OCI-LY3 (cell line): ENCODE results near the gene KDM1A.

Source experiments
- EZH2phosphoT487 ChIP-seq: fragments of 200-600 bp; shearing (Covaris generic); IDR thresholded peaks from 2 replicates; pipeline ENCODE4 v1.6.1; 2018; ENCODE audit warnings: antibody characterized with exemption, mixed run types, low read depth
- TF ChIP-seq, protein P1 (sequence below): fragments of 200-600, 300-600 bp; sonication (generic); IDR thresholded peaks from 2 replicates; pipeline ENCODE4 v1.5.1; 2014; ENCODE audit warnings: antibody characterized with exemption, low read length, low read depth

GRCh38 chr1:22975694-22976093 lies 43.6 kb upstream of the KDM1A start:
- TF ChIP-seq, protein P1, sequence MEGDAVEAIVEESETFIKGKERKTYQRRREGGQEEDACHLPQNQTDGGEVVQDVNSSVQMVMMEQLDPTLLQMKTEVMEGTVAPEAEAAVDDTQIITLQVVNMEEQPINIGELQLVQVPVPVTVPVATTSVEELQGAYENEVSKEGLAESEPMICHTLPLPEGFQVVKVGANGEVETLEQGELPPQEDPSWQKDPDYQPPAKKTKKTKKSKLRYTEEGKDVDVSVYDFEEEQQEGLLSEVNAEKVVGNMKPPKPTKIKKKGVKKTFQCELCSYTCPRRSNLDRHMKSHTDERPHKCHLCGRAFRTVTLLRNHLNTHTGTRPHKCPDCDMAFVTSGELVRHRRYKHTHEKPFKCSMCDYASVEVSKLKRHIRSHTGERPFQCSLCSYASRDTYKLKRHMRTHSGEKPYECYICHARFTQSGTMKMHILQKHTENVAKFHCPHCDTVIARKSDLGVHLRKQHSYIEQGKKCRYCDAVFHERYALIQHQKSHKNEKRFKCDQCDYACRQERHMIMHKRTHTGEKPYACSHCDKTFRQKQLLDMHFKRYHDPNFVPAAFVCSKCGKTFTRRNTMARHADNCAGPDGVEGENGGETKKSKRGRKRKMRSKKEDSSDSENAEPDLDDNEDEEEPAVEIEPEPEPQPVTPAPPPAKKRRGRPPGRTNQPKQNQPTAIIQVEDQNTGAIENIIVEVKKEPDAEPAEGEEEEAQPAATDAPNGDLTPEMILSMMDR = no peak
- no peak for TF ChIP-seq EZH2phosphoT487
